ENCODE results near the gene ICAM5.
A peak's percentile ranks its signal among the peaks of the same experiment; 100 is the strongest.

DNA sequence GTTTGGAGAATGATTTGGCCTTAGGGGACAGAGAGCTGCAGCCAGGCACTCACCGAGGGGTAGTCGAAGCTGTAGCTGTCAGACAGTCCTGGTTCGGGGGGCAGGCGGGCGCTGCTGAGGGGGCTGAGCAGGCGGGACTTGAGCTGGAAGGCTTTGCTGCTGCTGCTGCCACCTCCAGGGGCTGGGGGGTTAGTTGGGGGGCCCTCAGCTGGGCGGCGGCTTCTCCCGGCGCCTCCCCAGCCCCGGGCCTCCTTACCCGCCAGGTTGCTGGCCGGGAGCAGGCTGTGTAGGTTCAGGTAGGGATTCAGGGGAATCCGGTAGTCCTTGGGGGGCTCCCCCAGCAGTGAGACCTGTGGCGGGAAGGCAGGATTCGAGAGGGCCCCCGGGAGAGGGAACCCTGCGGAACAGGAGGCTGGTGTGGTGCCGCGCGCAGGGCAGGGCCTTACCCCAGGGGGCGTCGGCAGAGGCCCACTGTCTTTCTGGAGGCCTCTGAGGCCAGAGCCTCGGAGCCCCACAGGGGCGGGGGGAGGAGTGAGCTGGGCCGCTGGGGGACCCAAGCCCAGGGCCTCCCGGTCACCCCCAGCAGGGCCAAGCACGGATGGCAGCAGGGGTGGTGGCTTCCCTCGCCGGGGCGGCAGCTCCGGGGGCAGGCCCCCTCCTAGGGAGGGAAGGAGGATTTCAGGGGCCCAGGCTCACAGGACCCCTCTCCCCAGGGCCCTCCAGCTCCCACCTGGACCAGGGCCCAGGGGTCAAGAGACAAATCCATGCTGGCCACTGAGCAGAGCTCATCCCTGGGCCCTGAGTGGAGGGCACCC is 31.1 kb downstream of the ICAM5 start:
- no peak for TF ChIP-seq POLR2AphosphoS5 (IDR thresholded peaks at IDR 0.05; ENCODE audit: low read depth, low read length)
- TF ChIP-seq POLR2A (IDR thresholded peaks at IDR 0.05; ENCODE audit: low read depth, low read length) = peak; percentile 40; the same call in 1 of the 2 replicates
- no peak for TF ChIP-seq TAF1 (IDR thresholded peaks at IDR 0.05; ENCODE audit: borderline replicate concordance, low read depth, low read length)
